Stomach (tissue), 4 donors: ENCODE data around the gene RYR1.

Experiments
- CTCF ChIP-seq, 7 experiments: fragments of 450-650 bp in 4 of 7; fragments of 200-600 bp in 3 of 7; sonication (generic) in 3 of 7; IDR thresholded peaks; one replicate each; pipeline ENCODE4 v1.5.1; 2016 to 2019; ENCODE audit warnings: antibody characterized with exemption in 7 of 7, control low read depth in 2 of 7, mild to moderate bottlenecking in 1 of 7
- EP300 ChIP-seq: sonication (generic); formaldehyde crosslinking; IDR thresholded peaks from one replicate; pipeline ENCODE4 v1.6.1; 2017; ENCODE audit warnings: antibody characterized with exemption
- POLR2A ChIP-seq, 4 donors: fragments of 450-650 bp; IDR thresholded peaks; one replicate each; pipeline ENCODE4 v1.6.1; 2016; ENCODE audit warnings: antibody characterized with exemption in 4 of 4, control low read depth in 2 of 4, mild to moderate bottlenecking in 1 of 4, moderate library complexity in 1 of 4
- POLR2AphosphoS5 ChIP-seq, 3 donors: sonication (generic); formaldehyde crosslinking; IDR thresholded peaks; one replicate each; pipeline ENCODE4 v1.6.1; 2016; ENCODE audit warnings: antibody characterized with exemption in 3 of 3

GRCh38 chr19:38440592-38440991 is 7.1 kb downstream of the RYR1 start:
- no peak for TF ChIP-seq POLR2A (IDR thresholded peaks at IDR 0.05)
- no peak for TF ChIP-seq CTCF (IDR thresholded peaks at IDR 0.05)
- no peak for TF ChIP-seq POLR2AphosphoS5 (IDR thresholded peaks at IDR 0.05)
- no peak for TF ChIP-seq EP300
